ENCODE data around the gene ALG12.
A peak's percentile ranks its signal among the peaks of the same experiment; 100 is the strongest.

The ALG12 gene

GRCh38 chr22:49962751-49963646 is 44.8 kb upstream of the ALG12 start:
- H3K4me3 ChIP-seq (ENCODE audit: low read depth in 1 of 5, low read length in 5 of 5) = peak overlapping the region; percentile 67 to 99 (median 84)
- no peaks in the 10 kb centered on the region for H3K9me3 ChIP-seq (ENCODE audit: control insufficient read depth in 5 of 5, low read length in 5 of 5)
- H3K27me3 ChIP-seq (ENCODE audit: control insufficient read depth in 5 of 5, insufficient read depth in 4 of 5, low read length in 5 of 5) = no peaks in the 10 kb centered on the region
- H3K9ac ChIP-seq (ENCODE audit: low read length in 5 of 5) = peak overlapping the region; percentile 68 to 97 (median 92)
- H3K4me1 ChIP-seq (ENCODE audit: control insufficient read depth in 5 of 5, insufficient read depth in 5 of 5, low read length in 5 of 5) = peaks cover 6 to 83% (median 76%) of the 10 kb centered on the region in 5 donors
- H3K36me3 ChIP-seq (ENCODE audit: control insufficient read depth in 5 of 5, insufficient read depth in 5 of 5, low read length in 5 of 5) = peaks cover 0 to 37% (median 25%) of the 10 kb centered on the region in 5 donors
- peak overlapping the region; percentile 98 for H3K27ac ChIP-seq (ENCODE audit: low read depth, low read length)

- H3K9me3 ChIP-seq (ENCODE audit: control insufficient read depth in 5 of 5, low read length in 5 of 5) = no peaks in the 10 kb centered on the region
- H3K27me3 ChIP-seq (ENCODE audit: control insufficient read depth in 5 of 5, insufficient read depth in 4 of 5, low read length in 5 of 5) = no peaks in the 10 kb centered on the region
- peak overlapping the region; percentile 62 to 99 (median 96) for H3K4me3 ChIP-seq (ENCODE audit: low read depth in 1 of 5, low read length in 5 of 5)
- H3K27ac ChIP-seq (ENCODE audit: low read depth, low read length) = peak overlapping the region; percentile 98
- peak overlapping the region; percentile 68 to 97 (median 95) for H3K9ac ChIP-seq (ENCODE audit: low read length in 5 of 5)
- H3K4me1 ChIP-seq (ENCODE audit: control insufficient read depth in 5 of 5, insufficient read depth in 5 of 5, low read length in 5 of 5) = peaks cover 5 to 78% (median 74%) of the 10 kb centered on the region in 5 donors
- peaks cover 0 to 37% (median 25%) of the 10 kb centered on the region in 5 donors for H3K36me3 ChIP-seq (ENCODE audit: control insufficient read depth in 5 of 5, insufficient read depth in 5 of 5, low read length in 5 of 5)
These were observed 43.9 kb upstream of the ALG12 start for GRCh38 chr22:49962012-49962750.

GRCh38 chr22:49961601-49962011 is 43.4 kb upstream of the ALG12 start:
- Histone ChIP-seq H3K36me3 (ENCODE audit: control insufficient read depth in 5 of 5, insufficient read depth in 5 of 5, low read length in 5 of 5) (peaks cover 0 to 37% (median 25%) of the 10 kb centered on the region in 5 donors), H3K9ac (ENCODE audit: low read length in 5 of 5) (peak overlapping the region; percentile 26 to 96 (median 92)), H3K27me3 (ENCODE audit: control insufficient read depth in 5 of 5, insufficient read depth in 4 of 5, low read length in 5 of 5) (no peaks in the 10 kb centered on the region), H3K27ac (ENCODE audit: low read depth, low read length) (peak overlapping the region; percentile 98), H3K9me3 (ENCODE audit: control insufficient read depth in 5 of 5, low read length in 5 of 5) (no peaks in the 10 kb centered on the region), H3K4me1 (ENCODE audit: control insufficient read depth in 5 of 5, insufficient read depth in 5 of 5, low read length in 5 of 5) (peaks cover 5 to 78% (median 74%) of the 10 kb centered on the region in 5 donors), H3K4me3 (ENCODE audit: low read depth in 1 of 5, low read length in 5 of 5) (peak overlapping the region in 4 of 5 donors; percentile 88 to 99 (median 96))

DNA sequence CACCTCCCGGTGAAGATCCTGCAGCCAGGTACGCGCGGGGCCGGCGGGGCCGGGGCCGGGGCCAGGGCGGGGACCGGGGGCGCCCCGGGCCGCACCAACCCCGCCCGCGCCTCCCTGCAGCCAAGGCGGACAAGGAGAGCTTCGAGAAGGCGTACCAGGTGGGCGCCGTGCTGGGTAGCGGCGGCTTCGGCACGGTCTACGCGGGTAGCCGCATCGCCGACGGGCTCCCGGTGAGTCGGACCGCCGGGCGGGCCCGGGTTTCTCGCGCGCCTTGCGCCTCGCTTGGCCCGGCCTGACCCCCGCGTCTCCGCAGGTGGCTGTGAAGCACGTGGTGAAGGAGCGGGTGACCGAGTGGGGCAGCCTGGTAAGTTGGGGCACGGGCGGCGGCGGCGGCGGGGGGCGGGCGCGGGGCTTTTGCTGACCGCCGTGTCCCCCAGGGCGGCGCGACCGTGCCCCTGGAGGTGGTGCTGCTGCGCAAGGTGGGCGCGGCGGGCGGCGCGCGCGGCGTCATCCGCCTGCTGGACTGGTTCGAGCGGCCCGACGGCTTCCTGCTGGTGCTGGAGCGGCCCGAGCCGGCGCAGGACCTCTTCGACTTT is 42.9 kb upstream of the ALG12 start:
- Histone ChIP-seq H3K4me3 (ENCODE audit: low read depth in 1 of 5, low read length in 5 of 5) (peak overlapping the region in 4 of 5 donors; percentile 88 to 99 (median 96)), H3K27me3 (ENCODE audit: control insufficient read depth in 5 of 5, insufficient read depth in 4 of 5, low read length in 5 of 5) (no peaks in the 10 kb centered on the region), H3K9me3 (ENCODE audit: control insufficient read depth in 5 of 5, low read length in 5 of 5) (no peaks in the 10 kb centered on the region), H3K4me1 (ENCODE audit: control insufficient read depth in 5 of 5, insufficient read depth in 5 of 5, low read length in 5 of 5) (peaks cover 3 to 78% (median 74%) of the 10 kb centered on the region in 5 donors), H3K36me3 (ENCODE audit: control insufficient read depth in 5 of 5, insufficient read depth in 5 of 5, low read length in 5 of 5) (peaks cover 0 to 37% (median 25%) of the 10 kb centered on the region in 5 donors), H3K9ac (ENCODE audit: low read length in 5 of 5) (peak overlapping the region in 4 of 5 donors; percentile 90 to 96 (median 94)), H3K27ac (ENCODE audit: low read depth, low read length) (peak overlapping the region; percentile 98)

GRCh38 chr22:49960159-49961004 is 42.1 kb upstream of the ALG12 start, which contains the start of gene PIM3:
PIM3 (plus strand) TSS chr22:49960772; CDS start chr22:49960948, 176 bp downstream.
- Histone ChIP-seq H3K9me3 (ENCODE audit: control insufficient read depth in 5 of 5, low read length in 5 of 5) (no peaks in the 10 kb centered on the region), H3K4me1 (ENCODE audit: control insufficient read depth in 5 of 5, insufficient read depth in 5 of 5, low read length in 5 of 5) (peaks cover 5 to 78% (median 74%) of the 10 kb centered on the region in 5 donors), H3K27me3 (ENCODE audit: control insufficient read depth in 5 of 5, insufficient read depth in 4 of 5, low read length in 5 of 5) (no peaks in the 10 kb centered on the region), H3K27ac (ENCODE audit: low read depth, low read length) (peak within 1 kb of the TSS; percentile 98), H3K4me3 (ENCODE audit: low read depth in 1 of 5, low read length in 5 of 5) (peak within 1 kb of the TSS; percentile 63 to 99 (median 96)), H3K36me3 (ENCODE audit: control insufficient read depth in 5 of 5, insufficient read depth in 5 of 5, low read length in 5 of 5) (peaks cover 0 to 33% (median 25%) of the 10 kb centered on the region in 5 donors), H3K9ac (ENCODE audit: low read length in 5 of 5) (peak within 1 kb of the TSS; percentile 26 to 96 (median 92))

DNA sequence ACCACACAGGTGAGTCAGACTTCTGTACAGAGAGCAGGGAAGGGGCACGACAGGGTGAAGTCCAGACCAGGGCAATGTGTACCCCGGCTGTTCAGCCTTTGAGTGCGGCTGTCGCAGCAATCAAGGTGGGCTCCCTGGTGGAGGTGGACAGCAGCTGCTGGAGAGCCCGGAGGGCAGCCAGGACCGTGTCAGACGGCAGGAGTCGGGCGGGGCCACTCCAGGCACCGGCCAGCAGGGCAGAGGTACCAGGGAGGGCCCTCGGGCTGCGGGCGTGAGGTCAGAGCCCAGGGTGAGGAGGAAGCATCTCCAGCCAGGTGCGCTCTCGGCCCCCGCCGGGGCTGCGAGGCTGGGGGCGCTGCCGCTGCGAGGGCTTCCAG is 41.5 kb upstream of the ALG12 start:
- peak overlapping the region in 4 of 5 donors; percentile 70 to 89 (median 82) for H3K9ac ChIP-seq (ENCODE audit: low read length in 5 of 5)
- peaks cover 0 to 29% (median 23%) of the 10 kb centered on the region in 5 donors for H3K36me3 ChIP-seq (ENCODE audit: control insufficient read depth in 5 of 5, insufficient read depth in 5 of 5, low read length in 5 of 5)
- peaks cover 4 to 78% (median 74%) of the 10 kb centered on the region in 5 donors for H3K4me1 ChIP-seq (ENCODE audit: control insufficient read depth in 5 of 5, insufficient read depth in 5 of 5, low read length in 5 of 5)
- peak overlapping the region; percentile 63 to 99 (median 64) for H3K4me3 ChIP-seq (ENCODE audit: low read depth in 1 of 5, low read length in 5 of 5)
- peak overlapping the region; percentile 92 for H3K27ac ChIP-seq (ENCODE audit: low read depth, low read length)
- no peaks in the 10 kb centered on the region for H3K9me3 ChIP-seq (ENCODE audit: control insufficient read depth in 5 of 5, low read length in 5 of 5)
- no peaks in the 10 kb centered on the region for H3K27me3 ChIP-seq (ENCODE audit: control insufficient read depth in 5 of 5, insufficient read depth in 4 of 5, low read length in 5 of 5)

DNA sequence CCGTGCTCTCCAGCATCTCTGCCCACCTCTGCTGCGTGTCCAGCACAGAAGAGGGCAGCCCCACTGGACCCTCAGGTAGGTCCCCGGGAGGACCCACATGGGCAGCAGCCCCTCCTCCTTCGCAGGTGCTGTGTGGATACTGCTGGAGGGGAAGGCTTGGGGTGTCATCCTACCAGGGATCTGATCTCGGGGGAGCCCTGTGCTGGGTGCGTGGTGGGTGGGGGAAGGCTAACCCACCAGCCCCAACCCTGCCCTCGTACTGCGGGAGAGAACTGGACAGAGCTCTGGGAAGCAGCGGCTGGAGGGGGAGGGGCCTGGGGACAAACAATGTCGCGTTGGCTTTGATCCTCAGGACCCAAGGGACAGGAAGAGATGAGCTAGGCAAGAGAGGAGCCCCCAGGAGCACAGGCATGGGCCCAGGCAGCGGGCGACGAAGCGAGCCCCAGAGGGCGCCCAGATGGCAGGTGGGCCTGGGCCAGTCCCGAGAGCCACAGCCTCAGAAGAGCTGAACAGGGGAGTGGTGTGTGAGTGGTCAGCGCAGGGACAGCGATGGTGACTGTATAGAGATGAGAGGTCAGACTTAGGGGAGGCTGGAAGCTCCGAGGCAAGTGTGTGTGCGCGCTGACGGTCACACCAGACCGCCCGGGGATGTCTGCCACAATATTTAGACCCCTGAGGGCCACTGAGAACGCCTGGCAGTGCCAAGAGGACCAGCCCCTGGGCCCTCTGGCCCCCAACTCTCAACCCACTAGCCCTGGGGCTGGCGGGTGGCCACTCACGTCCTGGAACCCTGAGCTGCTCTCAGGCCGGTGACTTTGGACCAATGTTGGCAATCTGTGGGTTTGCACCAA is 40.9 kb upstream of the ALG12 start:
- Histone ChIP-seq H3K9me3 (ENCODE audit: control insufficient read depth in 5 of 5, low read length in 5 of 5) (no peaks in the 10 kb centered on the region), H3K4me1 (ENCODE audit: control insufficient read depth in 5 of 5, insufficient read depth in 5 of 5, low read length in 5 of 5) (peaks cover 5 to 78% (median 74%) of the 10 kb centered on the region in 5 donors), H3K36me3 (ENCODE audit: control insufficient read depth in 5 of 5, insufficient read depth in 5 of 5, low read length in 5 of 5) (peaks cover 0 to 23% (median 20%) of the 10 kb centered on the region in 5 donors), H3K27me3 (ENCODE audit: control insufficient read depth in 5 of 5, insufficient read depth in 4 of 5, low read length in 5 of 5) (no peaks in the 10 kb centered on the region), H3K27ac (ENCODE audit: low read depth, low read length) (peak overlapping the region; percentile 92), H3K4me3 (ENCODE audit: low read depth in 1 of 5, low read length in 5 of 5) (peak overlapping the region; percentile 63 to 99 (median 64)), H3K9ac (ENCODE audit: low read length in 5 of 5) (peak overlapping the region; percentile 56 to 89 (median 82))

GRCh38 chr22:49958366-49958921 is 40.2 kb upstream of the ALG12 start:
- Histone ChIP-seq H3K27me3 (ENCODE audit: control insufficient read depth in 5 of 5, insufficient read depth in 4 of 5, low read length in 5 of 5) (no peaks in the 10 kb centered on the region), H3K4me1 (ENCODE audit: control insufficient read depth in 5 of 5, insufficient read depth in 5 of 5, low read length in 5 of 5) (peaks cover 6 to 78% (median 74%) of the 10 kb centered on the region in 5 donors), H3K9ac (ENCODE audit: low read length in 5 of 5) (no peak overlapping the region), H3K9me3 (ENCODE audit: control insufficient read depth in 5 of 5, low read length in 5 of 5) (no peaks in the 10 kb centered on the region), H3K27ac (ENCODE audit: low read depth, low read length) (peak overlapping the region; percentile 92), H3K4me3 (ENCODE audit: low read depth in 1 of 5, low read length in 5 of 5) (no peak overlapping the region), H3K36me3 (ENCODE audit: control insufficient read depth in 5 of 5, insufficient read depth in 5 of 5, low read length in 5 of 5) (peaks cover 0 to 16% (median 14%) of the 10 kb centered on the region in 5 donors)

Measured in subcutaneous abdominal adipose tissue (tissue), 5 donors.